GM19324 (cell line): ENCODE measurements around the gene SMAD7.

Experiments
- ATAC-seq: cut with Tn5 transposase; IDR thresholded peaks from one replicate; pipeline ENCODE4 v1.9.1; 2021; ENCODE audit warnings: mild to moderate bottlenecking, moderate library complexity; ENCODE audit not compliant: unreplicated experiment, low FRiP score

Gene SMAD7

GRCh38 chr18:48962252-48962993 lies 11.7 kb upstream of the SMAD7 start:
- ATAC-seq: no peak

GRCh38 chr18:48961547-48961946 lies 10.8 kb upstream of the SMAD7 start:
- no peak for ATAC-seq

GRCh38 chr18:48959921-48960920 lies 9.5 kb upstream of the SMAD7 start:
- no peak for ATAC-seq

GRCh38 chr18:48959551-48959920 lies 8.8 kb upstream of the SMAD7 start:
- no peak for ATAC-seq

- no peak for ATAC-seq
Observed at GRCh38 chr18:48958951-48959350, 8.2 kb upstream of the SMAD7 start.

GRCh38 chr18:48957616-48958015 lies 6.9 kb upstream of the SMAD7 start:
- no peak for ATAC-seq

- ATAC-seq: no peak
Observed at GRCh38 chr18:48957136-48957535, 6.4 kb upstream of the SMAD7 start.

- ATAC-seq: no peak
Observed at GRCh38 chr18:48956356-48956755, 5.6 kb upstream of the SMAD7 start.

- no peak for ATAC-seq
Observed at GRCh38 chr18:48955830-48956261, 5.1 kb upstream of the SMAD7 start.

- ATAC-seq: no peak
Observed at GRCh38 chr18:48954886-48955819, 4.4 kb upstream of the SMAD7 start.

- no peak for ATAC-seq
Observed at GRCh38 chr18:48953104-48953706, 2.4 kb upstream of the SMAD7 start.

GRCh38 chr18:48952287-48953103 lies 1.7 kb upstream of the SMAD7 start:
- peak; percentile 29 for ATAC-seq

GRCh38 chr18:48951448-48952286 lies 902 bp upstream of the SMAD7 start:
- ATAC-seq: peak; percentile 46

GRCh38 chr18:48949606-48950535 lies 894 bp downstream of the SMAD7 start:
- ATAC-seq: no peak

GRCh38 chr18:48949050-48949605 lies 1.6 kb downstream of the SMAD7 start:
- ATAC-seq: no peak

- no peak for ATAC-seq
Observed at GRCh38 chr18:48948112-48949049, 2.4 kb downstream of the SMAD7 start.
